Stimulated activated CD4-positive, alpha-beta T cell treated with anti-CD3 and anti-CD28 coated beads, Interleukin-15, amount 100 ng/mL, for 1 hour (primary cell): ENCODE data around the gene CTNNA1.

Experiments used
- DNase-seq, 2 donors: peaks; one replicate each; pipeline ENCODE4 v3.0.0-alpha.2; 2020; ENCODE audit warnings: low read depth in 1 of 2, low spot score in 1 of 2

The CTNNA1 gene

GRCh38 chr5:138927544-138927943, 174.3 kb downstream of the CTNNA1 start:
- DNase-seq = no peak

- no peak for DNase-seq
Observed at GRCh38 chr5:138927979-138928378, 174.8 kb downstream of the CTNNA1 start.

- DNase-seq = no peak
Observed at GRCh38 chr5:138929571-138929955, 176.3 kb downstream of the CTNNA1 start.

GRCh38 chr5:138930371-138931097, 177.3 kb downstream of the CTNNA1 start:
- no peak for DNase-seq

- no peak for DNase-seq
Observed at GRCh38 chr5:138932171-138932810, 179.1 kb downstream of the CTNNA1 start.

GRCh38 chr5:138933522-138934290, 180.5 kb downstream of the CTNNA1 start:
- no peak for DNase-seq

GRCh38 chr5:138934971-138935370, 181.7 kb downstream of the CTNNA1 start:
- DNase-seq = no peak

GRCh38 chr5:138935466-138935865, 182.2 kb downstream of the CTNNA1 start:
- DNase-seq = no peak

- DNase-seq = no peak
Observed at GRCh38 chr5:138936225-138936967, 183.2 kb downstream of the CTNNA1 start.

- no peak for DNase-seq
Observed at GRCh38 chr5:138936968-138937345, 183.7 kb downstream of the CTNNA1 start.

- DNase-seq = no peak
Observed at GRCh38 chr5:138937392-138938387, 184.5 kb downstream of the CTNNA1 start.

GRCh38 chr5:138938526-138938925, 185.3 kb downstream of the CTNNA1 start:
- no peak for DNase-seq

GRCh38 chr5:138942066-138942465, 188.8 kb downstream of the CTNNA1 start:
- no peak for DNase-seq

GRCh38 chr5:138942861-138943260, 189.6 kb downstream of the CTNNA1 start:
- no peak for DNase-seq

GRCh38 chr5:138943599-138944173, 190.5 kb downstream of the CTNNA1 start:
- DNase-seq = no peak

GRCh38 chr5:138944527-138945322, 191.5 kb downstream of the CTNNA1 start:
- no peak for DNase-seq

- no peak for DNase-seq
Observed at GRCh38 chr5:138945421-138946240, 192.4 kb downstream of the CTNNA1 start.

- no peak for DNase-seq
Observed at GRCh38 chr5:138946241-138946623, 193.0 kb downstream of the CTNNA1 start.
